H1 (cell line): ENCODE results near the gene XIRP1.

ENCODE experiments used
- CEBPB ChIP-seq: IDR thresholded peaks from 2 replicates; pipeline ENCODE4 v1.6.1; 2012; ENCODE audit warnings: low read depth, low read length
- EZH2 ChIP-seq: fragments of 200-600 bp; sonication (generic); IDR thresholded peaks from 2 replicates; pipeline ENCODE4 v1.7.1; 2012; ENCODE audit warnings: low read depth, mild to moderate bottlenecking, moderate library complexity, low read length, inconsistent platforms; ENCODE audit not compliant: severe bottlenecking
- GTF2F1 ChIP-seq: IDR thresholded peaks from 2 replicates; pipeline ENCODE4 v1.6.1; 2012; ENCODE audit warnings: low read depth, low read length, improper control_type of control experiment, borderline replicate concordance
- MAX ChIP-seq: IDR thresholded peaks from 2 replicates; pipeline ENCODE4 v1.6.1; 2012; ENCODE audit warnings: inconsistent platforms
- NRF1 ChIP-seq: IDR thresholded peaks from 2 replicates; pipeline ENCODE4 v1.6.1; 2011; ENCODE audit warnings: mild to moderate bottlenecking, low read depth, low read length, improper control_type of control experiment
- PHF8 ChIP-seq: fragments of 200-600 bp; sonication (generic); conservative IDR thresholded peaks from 2 replicates; pipeline ENCODE4 v1.7.1; 2012; ENCODE audit warnings: low read depth, mild to moderate bottlenecking, inconsistent platforms, low read length, moderate library complexity
- POLR2AphosphoS5 ChIP-seq: IDR thresholded peaks from 2 replicates; pipeline ENCODE4 v1.6.1; 2011; ENCODE audit warnings: low read depth, low read length
- SP1 ChIP-seq: IDR thresholded peaks from 2 replicates; pipeline ENCODE4 v1.6.1; 2011; ENCODE audit warnings: low read depth, low read length
- TAF1 ChIP-seq: IDR thresholded peaks from 2 replicates; pipeline ENCODE4 v1.6.1; 2011; ENCODE audit warnings: mild to moderate bottlenecking, low read depth, low read length
- TF ChIP-seq, protein P1 (sequence below), 3 experiments: IDR thresholded peaks; 1 replicate in 2 of 3; 2 replicates in 1 of 3; pipeline versions ENCODE4 v1.5.1 to v1.6.1; 2011; ENCODE audit warnings: low read length in 3 of 3, mild to moderate bottlenecking in 3 of 3, inconsistent platforms in 2 of 3, low read depth in 1 of 3, moderate library complexity in 1 of 3; ENCODE audit not compliant: insufficient read depth in 1 of 3; ENCODE audit errors: control extremely low read depth in 1 of 3

GRCh38 chr3:39144095-39144747 lies 48.2 kb downstream of the XIRP1 start:
- TF ChIP-seq, protein P1, sequence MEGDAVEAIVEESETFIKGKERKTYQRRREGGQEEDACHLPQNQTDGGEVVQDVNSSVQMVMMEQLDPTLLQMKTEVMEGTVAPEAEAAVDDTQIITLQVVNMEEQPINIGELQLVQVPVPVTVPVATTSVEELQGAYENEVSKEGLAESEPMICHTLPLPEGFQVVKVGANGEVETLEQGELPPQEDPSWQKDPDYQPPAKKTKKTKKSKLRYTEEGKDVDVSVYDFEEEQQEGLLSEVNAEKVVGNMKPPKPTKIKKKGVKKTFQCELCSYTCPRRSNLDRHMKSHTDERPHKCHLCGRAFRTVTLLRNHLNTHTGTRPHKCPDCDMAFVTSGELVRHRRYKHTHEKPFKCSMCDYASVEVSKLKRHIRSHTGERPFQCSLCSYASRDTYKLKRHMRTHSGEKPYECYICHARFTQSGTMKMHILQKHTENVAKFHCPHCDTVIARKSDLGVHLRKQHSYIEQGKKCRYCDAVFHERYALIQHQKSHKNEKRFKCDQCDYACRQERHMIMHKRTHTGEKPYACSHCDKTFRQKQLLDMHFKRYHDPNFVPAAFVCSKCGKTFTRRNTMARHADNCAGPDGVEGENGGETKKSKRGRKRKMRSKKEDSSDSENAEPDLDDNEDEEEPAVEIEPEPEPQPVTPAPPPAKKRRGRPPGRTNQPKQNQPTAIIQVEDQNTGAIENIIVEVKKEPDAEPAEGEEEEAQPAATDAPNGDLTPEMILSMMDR (IDR thresholded peaks at IDR 0.05; ENCODE audit: control extremely low read depth in 1 of 3, insufficient read depth in 1 of 3, low read depth in 1 of 3, low read length in 3 of 3) = no peak
- TF ChIP-seq TAF1 (no peak), SP1 (no peak), MAX (no peak), EZH2 (no peak), GTF2F1 (no peak), NRF1 (no peak), PHF8 (no peak), CEBPB (no peak), POLR2AphosphoS5 (no peak)
